Stimulated activated CD8-positive, alpha-beta memory T cell treated with anti-CD3 and anti-CD28 coated beads, Interleukin-15, amount 100 ng/mL, for 1 hour (primary cell): ENCODE results near the gene WNT8B.

Source experiments
- DNase-seq: peaks from one replicate; pipeline ENCODE4 v3.0.0-alpha.2; 2020; ENCODE audit warnings: low read depth

The WNT8B gene

DNA sequence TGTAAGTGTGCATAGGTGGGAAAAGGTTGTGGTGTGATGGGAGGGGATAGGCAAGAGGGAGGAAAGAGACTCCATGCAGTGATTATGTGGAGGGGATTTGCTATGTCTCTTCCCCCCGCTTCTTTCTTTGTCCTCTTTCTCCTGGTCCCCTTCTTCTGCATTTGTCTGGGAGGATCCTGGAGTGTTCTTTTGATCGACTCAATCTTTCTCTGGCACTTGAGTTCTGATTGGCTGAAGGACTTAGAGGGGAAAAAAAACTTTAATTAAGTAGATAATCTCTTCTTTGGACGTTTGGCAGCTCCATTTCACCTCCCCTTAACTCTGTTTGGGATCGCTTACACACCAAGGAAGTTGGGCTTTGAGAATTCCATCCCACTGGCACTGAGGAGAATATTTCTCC is at the start of gene WNT8B:
Gene WNT8B (plus strand): TSS at position 301 of the 400 bp plus-strand sequence. CDS start 160 bp downstream, outside the sequence.
- no peak for DNase-seq

- no peak for DNase-seq
Measured at GRCh38 chr10:100413173-100413572, 49.6 kb upstream of the WNT8B start.

- DNase-seq: no peak
Measured at GRCh38 chr10:100419911-100420449, 42.8 kb upstream of the WNT8B start.

DNA sequence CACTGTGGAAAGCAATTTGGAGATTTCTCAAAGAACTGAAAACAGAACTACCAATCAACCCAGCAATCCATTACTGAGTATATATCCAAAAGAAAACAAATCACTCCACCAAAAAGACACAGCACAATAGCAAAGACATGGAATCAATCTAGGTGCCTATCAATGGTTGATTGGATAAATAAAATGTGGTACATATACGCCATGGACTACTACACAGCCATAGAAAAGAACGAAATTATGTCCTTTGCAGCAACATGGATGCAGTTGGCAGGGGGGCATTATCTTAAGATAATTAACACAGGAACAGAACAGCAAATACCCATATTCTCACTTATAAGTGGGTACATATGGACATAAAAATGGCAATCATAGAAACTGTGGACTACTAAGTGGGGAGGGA is 35.4 kb upstream of the WNT8B start:
- no peak for DNase-seq

GRCh38 chr10:100433253-100434240 is 29.3 kb upstream of the WNT8B start:
- peak; percentile 98 for DNase-seq

- no peak for DNase-seq
Measured at GRCh38 chr10:100436255-100436654, 26.6 kb upstream of the WNT8B start.

DNA sequence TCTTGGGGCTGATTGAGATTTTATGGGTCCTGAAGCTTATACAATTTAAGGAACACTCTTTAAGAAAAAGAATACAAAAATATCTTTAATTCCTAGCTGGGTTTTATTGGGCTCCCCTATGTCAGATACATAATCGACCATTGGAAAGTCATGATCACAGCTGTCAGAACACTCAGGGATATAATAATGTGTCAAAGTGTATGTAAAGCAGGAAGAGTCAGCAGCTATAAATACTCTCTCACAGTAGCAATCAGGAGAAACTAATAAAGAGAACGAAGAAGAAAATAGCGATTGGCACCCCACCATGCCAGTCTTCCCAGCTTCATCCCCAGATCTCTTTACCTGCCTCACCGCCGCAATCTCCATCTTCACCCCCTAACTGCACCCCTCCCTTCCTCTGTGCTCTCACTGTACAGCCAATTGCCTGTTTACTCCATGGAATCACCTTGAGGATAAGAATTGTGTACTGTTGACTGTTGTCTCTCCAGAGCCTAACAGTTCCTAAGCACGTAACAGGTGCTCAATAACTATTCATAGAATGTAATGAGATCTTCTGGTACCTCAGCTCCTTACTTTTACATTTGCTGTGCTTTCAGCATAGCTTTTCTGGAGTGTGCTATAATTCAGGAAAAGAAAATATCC is 24.0 kb upstream of the WNT8B start:
- no peak for DNase-seq

GRCh38 chr10:100442548-100442947 is 20.3 kb upstream of the WNT8B start:
- no peak for DNase-seq

DNA sequence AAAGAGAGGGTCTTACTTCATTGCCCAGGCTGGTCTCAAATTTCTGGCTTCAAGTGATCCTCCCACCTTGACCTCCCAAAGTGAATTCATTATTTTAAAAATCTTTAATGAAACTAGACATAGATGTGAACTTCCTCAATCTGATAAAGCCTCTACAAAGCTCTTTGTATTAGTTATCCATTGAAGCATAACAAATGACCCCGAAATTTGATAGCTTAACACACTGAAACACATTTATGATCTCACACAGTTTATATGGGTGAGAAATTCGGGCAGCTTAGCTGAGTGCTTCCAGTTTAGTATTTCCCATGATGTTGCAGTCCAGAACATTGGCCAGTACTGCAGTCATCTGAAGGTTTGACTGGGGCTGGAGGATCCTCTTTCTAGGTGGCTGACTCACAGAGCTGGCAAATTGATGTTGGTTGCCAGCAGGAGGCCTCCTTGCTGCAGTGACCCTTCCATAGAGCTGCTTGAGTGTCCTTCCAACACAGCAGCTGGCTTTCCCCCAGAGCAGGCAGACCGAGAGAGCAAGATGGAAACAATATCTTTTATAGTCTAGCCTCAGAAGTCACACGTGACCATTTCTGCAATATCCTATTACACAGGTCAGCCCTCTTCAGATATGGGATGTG is 16.6 kb upstream of the WNT8B start:
- DNase-seq: no peak

DNA sequence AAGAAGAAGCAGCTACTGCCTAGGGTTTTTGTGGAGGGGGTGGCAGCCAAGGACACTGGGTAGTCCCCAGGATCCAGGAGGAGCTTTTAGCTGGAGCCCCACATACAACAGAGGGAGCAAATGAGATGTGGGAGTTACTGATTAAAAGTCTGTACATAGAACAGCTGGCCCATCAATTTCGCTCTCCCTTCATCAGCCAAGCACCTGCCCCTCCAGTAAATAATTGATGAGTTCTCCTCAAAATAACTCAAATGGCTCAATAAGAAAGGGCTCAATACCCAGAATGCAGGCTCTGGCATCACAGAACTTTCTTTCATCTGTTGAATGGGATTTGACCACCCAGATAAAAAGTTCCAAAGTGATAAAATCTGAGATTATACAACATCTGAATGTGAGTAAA is 15.1 kb upstream of the WNT8B start:
- DNase-seq: no peak

DNA sequence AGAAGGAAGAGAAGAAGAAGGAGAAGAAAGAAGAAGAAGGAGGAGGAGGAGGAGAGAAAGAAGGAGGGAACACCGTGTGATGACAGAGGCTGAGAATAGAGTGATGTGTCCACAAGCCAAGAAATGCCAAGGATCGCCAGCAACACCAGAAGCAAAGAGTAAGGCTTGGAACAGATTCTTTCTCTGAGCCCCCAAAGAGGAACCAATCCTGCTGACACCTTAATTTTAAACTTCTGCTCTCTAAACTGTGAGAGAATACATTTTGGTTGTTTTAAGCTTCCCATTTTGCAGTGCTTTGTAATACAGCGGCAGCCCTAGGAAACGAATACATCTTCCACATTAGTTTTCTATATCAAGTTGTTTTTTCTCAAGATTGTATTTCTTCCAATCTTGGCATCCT is 13.9 kb upstream of the WNT8B start:
- no peak for DNase-seq

GRCh38 chr10:100468322-100468721 is 5.5 kb downstream of the WNT8B start:
- DNase-seq: no peak

DNA sequence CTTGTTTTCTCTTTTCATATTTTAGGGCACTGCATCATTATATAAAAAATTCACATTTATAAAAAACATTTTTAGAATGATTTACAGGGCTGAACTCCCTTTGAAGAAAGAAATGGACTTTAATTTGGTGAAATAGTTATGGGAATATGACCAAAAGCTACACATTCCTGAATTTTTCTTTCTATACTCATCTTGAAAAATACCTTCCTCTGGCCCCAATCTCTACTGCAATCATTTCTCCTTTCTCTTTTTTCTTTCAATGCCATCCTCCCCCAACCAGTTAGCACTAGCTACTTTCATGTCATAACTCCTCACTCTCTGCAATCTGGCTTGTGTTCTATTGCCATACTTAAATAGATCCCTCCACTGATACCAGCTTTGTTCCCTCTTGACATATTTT is 6.2 kb downstream of the WNT8B start:
- no peak for DNase-seq

- no peak for DNase-seq
Measured at GRCh38 chr10:100469756-100470155, 6.9 kb downstream of the WNT8B start.

GRCh38 chr10:100470367-100470766 is 7.6 kb downstream of the WNT8B start:
- no peak for DNase-seq

GRCh38 chr10:100477970-100478369 is 15.2 kb downstream of the WNT8B start:
- DNase-seq: no peak

GRCh38 chr10:100479037-100479436 is 16.2 kb downstream of the WNT8B start:
- DNase-seq: no peak

DNA sequence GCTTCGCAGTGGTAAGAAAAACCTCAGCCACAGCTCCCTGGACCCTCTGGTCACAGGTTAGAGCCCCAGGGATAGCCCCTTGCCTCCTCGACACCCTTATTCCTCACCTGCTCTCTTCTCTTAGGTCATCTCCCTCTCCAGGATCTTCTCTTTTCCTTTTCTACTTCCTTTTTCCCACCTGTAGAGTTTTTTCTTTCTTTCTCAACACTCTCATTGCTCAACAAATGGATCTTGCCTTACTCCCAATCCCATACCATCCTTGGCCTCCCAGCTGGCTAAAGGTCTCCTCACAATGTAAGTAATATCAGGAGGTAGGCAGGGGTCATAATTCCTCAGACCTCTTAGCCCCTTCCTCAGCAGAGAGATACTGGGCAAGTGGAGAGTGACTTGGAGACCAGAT is 17.2 kb downstream of the WNT8B start:
- DNase-seq: no peak

DNA sequence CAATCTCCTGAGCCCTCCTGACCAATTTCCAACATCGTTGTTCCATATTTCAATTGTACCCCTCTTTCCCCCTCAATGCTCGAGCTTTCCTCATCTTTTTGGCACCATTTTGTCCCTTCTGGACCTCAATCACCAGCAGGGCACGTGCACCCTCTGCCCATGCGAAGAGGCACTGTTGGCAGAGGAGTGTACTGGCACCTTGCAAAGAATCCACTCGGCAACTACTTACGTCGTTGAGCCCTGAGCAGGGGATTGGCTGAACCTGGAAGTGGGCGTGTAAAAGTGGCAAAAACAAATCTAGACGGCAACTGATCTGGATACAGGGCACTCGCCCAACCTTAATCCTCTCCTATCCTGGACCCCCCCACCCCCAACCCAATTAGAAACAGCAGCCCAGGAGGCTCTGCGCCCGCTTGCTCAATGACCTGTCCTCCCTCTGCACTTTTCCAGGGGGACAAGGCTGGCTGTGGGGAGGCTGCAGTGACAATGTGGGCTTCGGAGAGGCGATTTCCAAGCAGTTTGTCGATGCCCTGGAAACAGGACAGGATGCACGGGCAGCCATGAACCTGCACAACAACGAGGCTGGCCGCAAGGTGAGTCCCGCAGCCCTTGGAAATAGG is 18.8 kb downstream of the WNT8B start:
- peak; percentile 81 for DNase-seq

GRCh38 chr10:100482181-100482833 is 19.5 kb downstream of the WNT8B start:
- DNase-seq: no peak

GRCh38 chr10:100482834-100483185 is 20.0 kb downstream of the WNT8B start:
- no peak for DNase-seq
